GM21447 (cell line): ENCODE measurements around the gene CEP68.
"Not testable (repeated sequence)": the region's sequence is repeated elsewhere in the genome, so short reads cannot be mapped to it uniquely, and the experiment has no call there.

Experiments
- ATAC-seq: cut with Tn5 transposase; IDR thresholded peaks from one replicate; pipeline ENCODE4 v1.9.1; 2021; ENCODE audit not compliant: unreplicated experiment

The CEP68 gene

DNA sequence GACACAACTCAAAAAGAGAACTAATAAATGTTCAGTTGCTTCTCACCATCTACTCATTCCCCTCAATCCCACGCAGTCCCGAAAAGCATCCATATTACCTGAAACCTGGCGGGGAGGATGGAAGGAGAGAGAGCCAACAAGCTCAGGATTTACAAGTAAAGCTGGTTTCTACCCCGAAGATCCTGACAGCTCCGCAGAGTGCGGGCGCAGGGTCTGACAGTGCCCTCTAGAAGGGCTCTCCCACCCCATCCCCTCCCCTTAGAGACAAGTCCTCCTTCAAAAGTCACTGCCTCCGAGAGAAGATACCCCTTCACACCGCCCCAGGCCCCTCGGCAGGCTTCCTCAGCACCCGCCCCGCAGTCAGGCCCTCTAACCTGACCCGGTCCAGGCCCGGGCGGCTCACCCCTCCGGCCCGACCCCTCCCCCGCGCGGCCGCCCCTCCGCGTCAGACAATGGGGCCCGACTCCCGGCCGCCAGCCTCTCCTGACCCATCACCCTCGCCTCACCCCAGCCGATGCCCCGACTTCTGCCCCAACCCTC lies 73.1 kb downstream of the CEP68 start:
- peak; percentile 5 for ATAC-seq

DNA sequence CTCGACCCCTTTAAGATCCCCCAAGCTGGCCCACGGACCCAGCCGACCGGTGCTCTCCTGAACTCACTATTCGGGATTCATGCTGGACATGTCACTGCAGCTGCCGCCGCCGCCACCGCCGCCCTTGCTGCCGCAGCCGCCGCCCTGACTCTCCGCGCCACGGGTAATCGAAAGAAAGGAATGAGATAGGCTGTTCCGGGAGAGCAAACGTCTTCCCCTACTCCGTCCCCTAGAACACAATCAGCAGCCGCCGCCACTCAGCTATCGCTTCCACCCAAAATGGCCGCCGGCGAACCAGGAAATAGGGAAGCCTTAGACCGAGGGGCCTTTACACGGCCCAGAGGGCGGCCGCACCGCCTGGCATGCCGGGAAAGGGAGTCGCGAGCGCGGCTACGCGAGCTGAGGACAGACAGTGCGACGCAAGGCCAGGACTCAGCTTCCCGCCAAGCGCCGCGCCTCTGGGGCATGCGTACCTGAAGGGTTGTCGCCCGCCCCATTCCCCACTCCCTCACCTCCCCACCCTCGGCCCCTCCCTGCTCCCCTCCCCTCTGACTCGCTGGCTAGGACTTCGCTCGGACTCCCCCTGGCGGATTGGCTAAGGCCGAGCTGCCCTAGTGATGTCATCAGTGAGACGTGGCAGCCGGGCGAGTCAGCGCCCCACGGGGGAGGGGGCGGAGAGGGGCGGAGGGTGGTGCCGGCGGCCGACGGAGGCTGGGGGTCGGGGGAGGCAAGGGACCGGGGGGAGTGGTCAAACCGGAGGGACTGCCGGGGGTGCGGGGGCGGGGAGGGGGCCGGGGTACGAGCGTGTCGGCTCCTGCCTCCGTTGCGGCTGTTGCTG lies 73.8 kb downstream of the CEP68 start, which contains the start of gene RAB1A:
TSS of gene RAB1A (minus strand) at position 281 of the 838 bp plus-strand sequence. CDS start at position 90, 191 bp downstream.
- peak; percentile 92 for ATAC-seq

DNA sequence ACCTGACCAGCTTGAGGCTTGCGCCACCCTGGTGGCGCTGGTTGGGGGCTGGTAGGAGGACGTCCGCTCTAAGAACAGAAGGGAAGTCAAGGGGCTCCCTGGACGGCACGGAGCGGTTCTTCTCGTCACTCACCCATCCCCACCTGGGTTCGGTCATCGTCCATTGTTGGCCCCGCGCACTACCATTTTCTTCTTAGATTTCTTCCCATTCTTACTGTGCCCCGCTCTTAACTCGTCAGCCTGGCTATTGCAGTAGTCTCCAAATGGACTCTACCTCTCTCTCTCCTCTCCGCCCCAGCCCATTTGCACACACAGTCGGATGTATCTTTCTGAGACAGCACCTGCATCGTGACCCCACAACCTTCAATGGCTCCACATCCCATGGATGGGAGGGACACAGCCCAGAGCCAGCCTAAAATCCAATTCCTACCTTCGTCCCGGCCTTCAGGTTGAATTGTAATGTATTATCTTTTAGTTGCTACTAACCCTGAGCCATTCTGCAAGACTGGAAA lies 74.5 kb downstream of the CEP68 start:
- ATAC-seq: peak; percentile 40

DNA sequence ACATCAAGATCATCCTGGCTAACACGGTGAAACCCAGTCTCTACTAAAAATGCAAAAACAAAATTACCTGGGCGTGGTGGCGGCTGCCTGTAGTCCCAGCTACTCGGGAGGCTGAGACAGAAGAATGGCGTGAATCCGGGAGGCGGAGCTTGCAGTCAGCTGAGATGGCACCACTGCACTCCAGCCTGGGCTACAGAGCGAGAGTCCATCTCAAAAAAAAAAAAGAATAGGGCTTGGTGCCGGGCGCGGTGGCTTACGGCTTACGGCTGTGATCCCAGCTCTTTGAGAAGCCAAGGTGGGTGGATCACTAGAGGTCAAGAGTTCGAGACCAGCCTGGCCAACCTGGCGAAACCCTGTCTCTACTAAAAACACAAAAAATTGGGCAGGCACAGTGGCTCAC lies 76.7 kb downstream of the CEP68 start:
- ATAC-seq: not testable (repeated sequence)

DNA sequence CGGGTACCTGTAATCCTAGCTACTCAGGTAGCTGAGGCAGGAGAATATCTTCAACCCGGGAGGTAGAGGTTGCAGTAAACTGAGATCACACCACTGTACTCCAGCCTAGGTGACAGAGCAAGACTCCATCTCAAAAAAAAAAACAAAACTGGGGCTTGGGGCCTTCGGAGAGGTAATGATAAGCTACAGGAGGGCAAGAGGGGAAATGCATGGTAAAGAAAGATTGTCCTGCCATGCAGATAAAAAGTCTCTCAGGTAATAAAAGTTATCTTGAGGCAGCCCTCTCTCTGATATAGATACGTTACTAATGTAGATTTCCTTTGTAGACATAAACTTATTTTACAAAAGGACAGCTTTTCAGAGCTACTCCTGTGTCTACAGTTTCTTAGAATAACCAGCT lies 77.4 kb downstream of the CEP68 start:
- no peak for ATAC-seq

DNA sequence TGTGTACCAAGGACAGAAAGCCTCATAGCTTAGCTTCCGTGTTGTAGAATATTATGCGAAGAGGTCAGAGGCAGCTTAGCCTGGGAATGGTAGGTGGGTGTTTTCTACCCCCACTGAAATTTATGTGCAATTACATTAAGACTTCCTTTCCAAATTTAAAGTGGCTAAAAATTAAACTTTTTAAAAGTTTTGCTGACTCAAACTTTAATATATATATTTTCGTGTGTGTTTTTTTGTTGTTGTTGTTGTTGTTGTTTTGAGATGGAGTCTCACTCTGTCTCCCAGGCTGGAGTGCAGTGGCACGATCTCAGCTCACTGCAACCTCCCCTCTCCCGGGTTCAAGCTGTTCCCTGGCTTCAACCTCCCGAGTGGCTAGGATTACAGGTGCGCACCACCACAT lies 77.9 kb downstream of the CEP68 start:
- no peak for ATAC-seq

DNA sequence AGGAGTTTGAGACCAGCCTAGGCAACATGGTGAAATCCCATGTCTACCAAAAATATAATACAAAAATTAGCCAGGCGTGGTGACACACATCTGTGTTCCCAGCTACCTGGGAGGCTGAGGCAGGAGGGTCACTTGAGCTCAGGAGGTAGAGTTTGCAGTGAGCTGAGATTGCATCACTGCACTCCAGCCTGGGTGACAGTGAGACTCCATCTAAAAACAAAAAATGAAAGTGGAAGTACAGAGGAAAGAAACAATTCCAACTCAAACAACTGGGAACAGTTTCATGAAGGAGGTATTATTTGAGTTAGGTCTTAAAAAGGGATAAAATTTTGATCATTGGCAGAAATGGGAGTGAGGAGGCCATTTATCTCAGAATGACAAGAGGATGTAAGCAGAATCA lies 80.0 kb downstream of the CEP68 start:
- no peak for ATAC-seq
